ENCODE data around the gene DNAAF3.

Gene DNAAF3

GRCh38 chr19:55116232-55116858, 50.1 kb downstream of the DNAAF3 start:
- peak; percentile 68 for DNase-seq (ENCODE audit: low spot score)

- DNase-seq (ENCODE audit: low spot score): no peak
Measured at GRCh38 chr19:55115446-55116065, 50.9 kb downstream of the DNAAF3 start.

- no peak for DNase-seq (ENCODE audit: low spot score)
Measured at GRCh38 chr19:55114566-55115145, 51.8 kb downstream of the DNAAF3 start.

DNA sequence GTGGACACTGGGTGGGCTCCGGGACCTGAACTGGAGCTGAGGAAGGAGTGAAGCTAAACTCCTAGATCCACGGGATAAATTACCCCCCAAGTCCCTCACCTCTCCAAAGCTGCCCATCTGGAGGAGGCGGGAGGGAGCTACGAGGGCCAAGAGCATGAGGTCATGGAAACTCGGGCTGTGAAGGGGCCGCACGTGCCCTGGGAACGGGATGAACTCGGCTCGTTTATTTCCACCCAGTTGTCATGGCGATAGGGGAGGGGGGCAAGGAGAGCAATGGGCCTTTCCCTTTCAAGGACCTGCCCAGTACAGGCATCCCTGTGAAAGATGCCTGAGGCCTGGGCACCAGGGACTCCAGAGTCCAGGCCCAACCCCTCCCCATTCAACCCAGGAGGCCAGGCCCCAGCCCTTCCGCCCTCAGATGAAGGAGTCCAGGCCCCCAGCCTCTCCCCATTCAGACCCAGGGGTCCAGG, 52.8 kb downstream of the DNAAF3 start:
- peak; percentile 44 for DNase-seq (ENCODE audit: low spot score)

GRCh38 chr19:55112777-55113569, 53.4 kb downstream of the DNAAF3 start:
- peak; percentile 26 for DNase-seq (ENCODE audit: low spot score)

DNA sequence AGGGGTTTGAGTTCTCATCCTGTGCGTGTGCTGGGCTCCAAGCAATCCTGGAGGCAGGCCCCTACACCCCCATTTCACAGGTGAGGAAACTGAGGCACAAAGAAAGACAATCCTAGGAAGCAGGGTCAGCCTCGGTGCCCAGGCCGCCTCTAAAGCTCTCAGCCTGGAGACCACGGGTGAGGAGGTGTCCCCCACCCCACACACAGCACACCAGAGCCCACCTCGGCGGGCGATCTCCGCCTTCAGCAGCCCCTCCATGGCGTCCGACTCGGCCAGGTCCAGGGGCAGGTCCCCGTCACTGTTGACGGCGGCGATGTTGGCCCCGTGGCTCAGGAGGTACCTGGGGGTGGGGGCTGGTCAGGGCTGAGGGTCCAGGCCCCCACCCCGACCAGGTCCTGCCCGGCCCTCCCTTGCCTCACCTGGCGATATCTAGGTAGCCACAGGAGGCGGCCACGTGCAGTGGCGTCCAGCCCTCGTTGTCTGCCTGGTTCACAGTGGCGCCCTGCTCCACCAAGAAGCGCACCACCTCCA, 54.1 kb downstream of the DNAAF3 start:
- DNase-seq (ENCODE audit: low spot score): peak; percentile 20

DNA sequence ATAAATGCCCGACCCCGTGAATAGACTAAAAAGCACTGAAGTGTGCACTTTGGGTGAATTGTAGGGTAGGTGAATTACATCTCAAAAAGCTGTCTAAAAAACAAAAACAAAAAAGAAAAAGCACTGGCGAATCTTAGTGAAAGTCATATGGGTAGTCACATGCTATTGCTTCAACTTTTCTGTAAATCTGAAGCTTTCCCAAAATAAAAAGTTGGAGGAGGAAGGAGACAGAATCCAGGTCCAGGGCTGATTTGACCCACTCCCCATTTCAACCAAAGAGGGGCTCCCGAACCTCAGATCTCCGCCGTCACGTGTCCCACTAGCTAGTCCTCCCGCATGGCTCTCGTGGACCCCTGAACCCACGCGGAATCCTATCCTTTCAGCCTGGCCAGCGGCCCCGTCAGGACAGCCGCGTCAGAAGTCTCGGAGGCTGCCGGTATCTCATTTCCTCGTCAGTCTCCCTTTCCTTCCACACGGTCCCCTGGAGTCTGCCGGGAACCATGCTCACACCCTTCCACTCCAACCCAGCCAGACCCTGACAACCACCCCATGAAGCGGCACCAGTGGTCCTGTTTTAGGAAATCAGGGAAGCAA, 55.1 kb downstream of the DNAAF3 start:
- DNase-seq (ENCODE audit: low spot score): peak; percentile 17

- DNase-seq (ENCODE audit: low spot score): peak; percentile 29
Measured at GRCh38 chr19:55109527-55110291, 56.7 kb downstream of the DNAAF3 start.
